Stimulated activated CD8-positive, alpha-beta memory T cell treated with anti-CD3 and anti-CD28 coated beads, Interleukin-15, amount 100 ng/mL, for 48 hours (primary cell): Measurements from ENCODE around the gene XRCC2.
"Not testable (repeated sequence)": the region's sequence is repeated elsewhere in the genome, so short reads cannot be mapped to it uniquely, and the experiment has no call there.

Experiments used
- DNase-seq, 2 donors: peaks; one replicate each; pipeline ENCODE4 v3.0.0-alpha.2; 2020; ENCODE audit warnings: low read depth in 2 of 2

XRCC2 gene

DNA sequence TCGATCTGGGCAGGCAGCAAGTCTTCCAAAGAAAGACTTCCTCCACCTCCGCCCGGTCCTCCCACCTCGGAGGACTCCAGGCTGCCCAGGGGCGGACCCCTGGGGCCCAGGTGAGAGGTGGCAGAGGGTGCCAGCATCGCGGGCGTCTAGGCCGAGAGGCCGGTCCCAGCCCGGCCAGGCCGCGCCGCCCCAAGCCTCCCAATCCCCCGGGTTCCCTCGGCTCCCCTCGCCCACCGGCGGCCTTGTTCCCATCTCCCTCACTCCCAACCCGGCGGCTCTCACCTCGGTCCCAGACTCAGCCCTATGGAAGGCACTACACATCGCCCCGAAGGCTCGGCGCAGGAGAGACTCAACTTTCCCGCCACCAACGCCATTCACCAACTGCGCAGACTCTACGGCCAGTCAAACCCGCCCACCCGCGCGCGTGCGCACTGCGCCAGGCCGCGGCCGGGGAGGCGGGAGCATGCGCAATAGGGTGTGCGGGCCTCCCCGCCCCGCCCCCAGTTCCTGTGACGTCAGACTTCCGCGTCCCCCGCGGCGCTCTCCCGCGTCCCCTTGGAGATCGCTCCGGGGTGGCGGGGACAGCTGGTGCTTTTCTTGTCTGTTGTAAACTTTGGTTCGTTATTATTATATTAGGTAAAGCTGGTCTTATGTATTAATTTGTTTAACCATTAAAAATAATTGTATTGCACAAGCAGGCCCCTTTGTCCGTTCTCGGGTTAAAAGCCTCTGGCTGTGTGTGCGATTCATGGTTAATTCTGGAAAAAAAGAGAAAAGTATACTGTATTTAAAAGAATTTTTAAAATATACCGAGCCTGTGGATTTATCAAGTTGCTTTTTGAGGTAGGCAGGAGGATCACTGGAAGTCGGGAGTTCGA is at the start of gene XRCC2:
XRCC2 (minus strand) TSS at position 383 of the 878 bp plus-strand sequence; CDS start at position 321, 62 bp downstream.
- peak; percentile 90 to 93 for DNase-seq

- no peak for DNase-seq
Measured at GRCh38 chr7:152723364-152723763, 47.4 kb upstream of the XRCC2 start.

- not testable (repeated sequence) for DNase-seq
Measured at GRCh38 chr7:152712412-152713042, 36.6 kb upstream of the XRCC2 start.

DNA sequence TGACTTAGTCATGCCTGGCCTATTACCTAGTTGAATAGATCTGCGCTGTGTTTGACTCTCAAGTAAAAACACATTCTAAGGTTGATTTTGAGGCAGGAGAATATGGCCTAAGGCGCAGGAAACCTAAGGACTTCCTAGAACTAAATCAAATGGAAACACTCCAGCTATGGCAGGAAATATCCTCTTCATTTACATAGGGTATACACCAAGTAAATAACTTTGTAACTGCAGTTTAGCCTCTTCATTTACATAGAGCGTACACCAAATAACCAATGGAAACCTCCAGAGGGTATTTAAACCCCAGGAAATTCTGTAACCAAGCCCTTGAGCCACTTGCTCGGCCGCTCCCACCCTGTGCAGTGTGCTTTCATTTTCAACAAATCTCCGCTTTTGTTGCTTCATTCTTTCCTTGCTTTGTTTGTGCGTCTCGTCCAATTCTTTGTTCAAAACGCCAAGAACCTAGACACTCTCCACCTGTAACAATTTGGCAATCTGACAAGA is 35.6 kb upstream of the XRCC2 start:
- no peak for DNase-seq

GRCh38 chr7:152710153-152710442 is 34.2 kb upstream of the XRCC2 start:
- DNase-seq, result no peak

DNA sequence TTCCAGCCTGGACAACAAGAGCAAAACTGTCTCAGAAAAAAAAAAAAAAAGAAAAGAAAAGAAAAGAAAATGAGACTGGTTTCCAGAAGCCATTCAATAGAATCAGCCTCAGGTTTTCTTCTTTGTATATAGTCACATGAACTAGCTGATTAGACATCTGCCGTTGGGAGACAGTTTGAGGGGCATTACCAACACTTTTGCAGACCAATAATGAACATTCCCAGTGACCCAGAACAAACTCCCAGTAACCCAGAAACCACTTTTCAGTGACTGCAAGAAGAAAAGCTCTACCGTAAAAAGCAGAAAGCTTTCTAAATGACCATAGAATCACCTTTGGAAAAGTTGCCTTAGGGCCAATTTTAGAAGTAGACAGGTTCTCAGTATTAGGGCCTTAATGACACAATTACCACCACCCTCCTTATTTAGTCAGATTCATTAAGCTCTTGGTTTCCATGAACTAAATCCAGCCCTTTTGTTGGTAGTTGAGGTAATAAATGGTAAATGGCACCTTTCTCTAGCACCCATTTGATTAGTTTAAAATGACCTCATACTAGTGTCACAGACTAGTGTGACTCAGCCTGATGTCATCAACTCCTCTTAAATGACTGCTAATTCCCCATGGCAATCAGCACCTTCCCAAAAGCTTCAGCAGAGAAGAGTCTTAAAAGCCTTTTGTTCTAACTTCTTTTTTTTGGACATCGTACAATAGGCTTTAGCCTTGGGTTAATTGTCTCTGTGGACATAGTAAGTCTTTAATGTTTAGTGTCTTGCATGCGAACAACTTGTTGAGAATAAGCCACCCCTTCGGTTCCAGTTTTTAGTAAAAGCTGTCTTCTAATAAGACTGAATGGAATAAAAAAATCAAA is 33.6 kb upstream of the XRCC2 start:
- no peak for DNase-seq

GRCh38 chr7:152704796-152705384 is 28.9 kb upstream of the XRCC2 start:
- DNase-seq, result no peak

DNA sequence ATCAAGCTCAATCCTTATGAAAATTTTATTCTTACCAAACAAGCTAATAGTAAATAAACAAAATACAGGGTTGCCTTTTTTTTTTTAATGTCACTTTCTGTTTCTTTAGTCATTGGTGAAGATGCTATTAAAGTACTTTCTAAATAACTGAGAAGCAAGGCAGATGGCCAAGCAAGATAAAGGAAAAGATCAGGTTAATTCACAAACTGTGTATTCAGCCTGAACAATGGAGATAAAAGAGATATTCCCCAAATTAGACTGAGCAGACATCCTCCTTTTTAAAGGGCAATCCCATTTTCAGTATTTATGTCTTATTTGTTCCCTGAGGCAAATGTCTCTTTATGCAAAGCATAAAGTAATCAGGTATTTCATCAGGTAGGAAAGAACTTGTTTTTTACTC is 23.1 kb upstream of the XRCC2 start:
- DNase-seq, result no peak

DNA sequence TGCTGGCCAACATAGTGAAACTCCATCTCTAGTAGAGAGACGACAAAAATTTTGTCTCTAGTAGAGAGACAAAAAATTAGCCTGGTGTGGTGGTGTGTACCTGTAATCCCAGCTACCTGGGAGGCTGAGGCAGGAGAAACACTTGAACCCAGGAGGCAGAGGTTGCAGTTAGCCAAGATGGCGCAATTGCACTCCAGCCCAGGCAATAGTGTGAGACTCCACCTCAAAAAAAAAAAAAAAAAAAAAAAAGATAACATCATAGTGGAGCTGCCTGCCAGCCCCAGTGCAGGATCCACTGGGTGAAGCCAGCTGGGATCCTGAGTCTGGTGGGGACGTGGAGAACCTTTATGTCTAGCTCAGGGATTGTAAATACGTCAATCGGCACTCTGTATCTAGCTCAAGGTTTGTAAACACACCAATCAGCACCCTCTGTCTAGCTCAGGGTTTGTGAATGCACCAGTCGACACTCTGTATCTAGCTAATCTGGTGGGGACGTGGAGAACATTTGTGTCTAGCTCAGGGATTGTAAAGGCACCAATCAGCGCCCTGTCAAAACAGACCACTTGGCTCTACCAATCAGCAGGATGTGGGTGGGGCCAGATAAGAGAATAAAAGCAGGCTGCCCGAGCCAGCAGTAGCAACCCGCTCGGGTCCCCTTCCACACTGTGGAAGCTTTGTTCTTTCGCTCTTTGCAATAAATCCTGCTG is 21.5 kb upstream of the XRCC2 start:
- DNase-seq, result not testable (repeated sequence)

GRCh38 chr7:152692196-152692595 is 16.3 kb upstream of the XRCC2 start:
- not testable (repeated sequence) for DNase-seq

- no peak for DNase-seq
Measured at GRCh38 chr7:152683297-152683696, 7.4 kb upstream of the XRCC2 start.

DNA sequence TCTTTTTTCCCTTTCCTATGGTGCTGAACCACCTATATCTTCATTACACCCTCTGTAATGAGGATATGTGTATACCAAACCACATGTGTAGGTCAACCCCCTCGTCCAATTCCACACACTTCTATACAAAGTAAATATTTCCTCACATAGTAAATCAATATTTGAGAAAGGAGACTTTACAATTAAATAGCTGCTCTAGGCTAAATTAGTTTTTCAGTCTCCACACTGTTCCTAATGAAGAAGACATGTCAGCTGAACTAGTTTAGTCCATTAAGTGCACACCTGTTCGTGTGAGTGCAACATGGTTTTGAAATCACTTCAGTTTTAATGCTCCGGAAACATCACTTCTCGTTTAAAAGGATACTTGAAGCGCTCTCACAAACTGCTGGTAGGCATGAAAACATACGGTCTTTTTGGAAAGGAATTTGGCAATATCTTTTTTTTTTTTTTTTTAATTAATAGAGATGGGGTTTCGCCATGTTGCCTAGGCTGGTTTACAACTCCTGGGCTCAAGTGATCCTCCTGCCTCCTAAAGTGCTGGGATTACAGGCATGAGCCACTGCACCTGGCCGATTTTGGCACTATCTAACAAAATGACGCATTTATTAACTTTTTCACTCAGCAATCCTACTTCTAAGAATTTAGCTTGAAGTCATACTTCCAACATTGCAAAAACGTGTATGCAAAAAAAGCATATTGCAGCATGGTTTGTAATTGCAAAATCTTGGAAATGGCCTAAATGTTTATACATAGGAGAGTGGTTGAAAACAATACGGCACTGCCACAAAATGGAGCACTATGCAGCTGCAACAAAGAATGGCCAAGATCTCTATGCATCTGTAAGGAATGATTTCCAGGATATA is 2.1 kb upstream of the XRCC2 start:
- DNase-seq, result no peak

GRCh38 chr7:152674860-152675758 is 832 bp downstream of the XRCC2 start:
- DNase-seq, result peak in 1 of 2 donors; percentile 1

DNA sequence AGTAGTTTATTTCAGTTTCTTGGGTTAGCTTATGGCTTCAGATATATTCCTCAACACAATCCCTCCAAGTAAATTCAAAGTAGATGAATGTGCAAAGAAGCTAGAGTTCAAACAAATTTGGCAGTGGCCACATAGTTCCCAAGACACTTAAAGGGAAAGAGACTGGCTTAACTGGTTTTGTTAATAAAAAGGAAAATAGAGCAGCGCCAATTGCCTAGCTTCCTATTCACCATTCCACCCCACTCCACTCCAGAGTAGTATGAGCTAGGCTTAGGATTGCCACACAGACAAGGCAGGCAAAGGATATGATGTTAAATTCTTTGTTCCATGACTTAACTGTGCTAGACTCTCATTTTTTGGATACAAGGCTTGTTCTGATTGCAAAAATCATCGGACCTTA is 2.0 kb downstream of the XRCC2 start:
- DNase-seq, result no peak

GRCh38 chr7:152672626-152673025 is 3.3 kb downstream of the XRCC2 start:
- no peak for DNase-seq

DNA sequence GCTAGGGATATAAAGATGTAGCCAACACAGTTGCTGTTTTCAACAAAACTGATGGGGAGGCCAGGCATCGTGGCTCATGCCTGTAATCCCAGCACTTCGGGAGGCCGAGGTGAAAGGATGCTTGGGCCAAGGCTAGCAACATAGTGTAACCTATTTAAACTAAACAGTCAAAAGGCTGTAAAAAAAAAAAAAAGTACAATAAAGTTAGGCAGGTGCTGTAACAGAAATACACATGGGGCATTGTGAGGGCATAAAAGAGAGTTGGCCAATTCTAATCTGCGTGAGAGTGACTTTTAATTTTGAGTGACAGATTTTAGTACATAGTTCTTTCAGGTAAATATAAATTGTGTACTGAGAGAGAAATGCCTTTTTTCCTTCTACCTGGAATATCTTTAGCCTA is 6.2 kb downstream of the XRCC2 start:
- DNase-seq, result no peak

DNA sequence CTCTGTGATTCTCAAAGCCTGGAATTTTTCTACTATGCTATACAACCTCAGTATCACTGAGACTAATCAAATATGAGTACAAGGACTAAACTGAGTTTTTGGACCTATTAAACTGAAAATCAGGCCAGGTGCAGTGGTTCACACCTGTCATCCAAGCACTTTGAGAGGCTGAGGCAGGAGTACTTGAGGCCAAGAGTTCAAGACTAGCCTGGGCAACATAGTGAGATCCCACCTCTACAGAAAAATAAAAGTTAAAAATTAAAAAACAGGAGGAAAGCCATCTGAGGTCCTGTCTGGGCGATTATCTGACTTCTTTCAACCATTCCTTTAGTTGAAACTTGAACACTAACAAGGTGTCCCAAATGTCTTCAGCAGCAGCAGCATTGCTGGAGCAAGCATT is 7.0 kb downstream of the XRCC2 start:
- no peak for DNase-seq

DNA sequence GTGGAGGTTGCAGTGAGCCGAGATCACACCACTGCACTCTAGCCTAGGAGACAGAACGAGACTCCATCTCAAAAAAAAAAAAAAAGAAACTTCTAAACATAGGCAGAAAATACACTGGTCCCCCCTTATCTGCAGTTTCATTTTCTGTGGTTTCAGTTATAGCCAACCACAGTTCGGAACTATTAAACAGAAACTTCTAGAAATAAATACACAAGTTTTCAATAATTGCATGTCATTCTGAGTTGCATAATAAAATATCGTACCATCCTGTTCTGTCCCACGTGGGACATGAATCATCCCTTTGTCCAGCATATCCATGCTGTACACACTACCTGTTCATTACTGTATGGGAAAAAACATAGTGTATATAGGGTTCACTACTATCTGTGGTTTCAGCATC is 8.0 kb downstream of the XRCC2 start:
- DNase-seq, result no peak

GRCh38 chr7:152666078-152666477 is 9.9 kb downstream of the XRCC2 start:
- DNase-seq, result no peak
